GM23248 (cell line): ENCODE results near the gene EPG5.

Experiments
- EZH2 ChIP-seq: fragments of 200-600 bp; sonication (generic); IDR thresholded peaks from 2 replicates; pipeline ENCODE4 v1.6.1; 2018; ENCODE audit warnings: antibody characterized with exemption, mild to moderate bottlenecking; ENCODE audit not compliant: insufficient read depth, poor library complexity, severe bottlenecking
- EZH2phosphoT487 ChIP-seq: fragments of 200-600 bp; sonication (generic); IDR thresholded peaks from 2 replicates; pipeline ENCODE4 v1.6.1; 2018; ENCODE audit warnings: antibody characterized with exemption, moderate library complexity, mild to moderate bottlenecking, low read depth; ENCODE audit not compliant: insufficient read depth

- TF ChIP-seq EZH2phosphoT487 (no peak), EZH2 (no peak)
Observed at GRCh38 chr18:45978084-45978483, 11.0 kb upstream of the EPG5 start.
